B cell (primary cell): ENCODE measurements around the gene CCDC183. TPM values are rescaled to one million over a fixed set of nuclear protein-coding genes. Genes with fewer than 3 reads are reported as not detected.

Experiments
- ATAC-seq: fragments of 200-7000 bp; cut with Tn5 transposase; one replicate; pipeline ENCODE4 v1.10.0; 2021; ENCODE audit warnings: low read depth, mild to moderate bottlenecking, moderate number of reproducible peaks, moderate library complexity
- CTCF ChIA-PET: fragments of 350-600 bp; sonication (Branson Sonifier 250); formaldehyde crosslinking; loops from one replicate; lab custom pipeline; 2021; ENCODE audit warnings: antibody characterized with exemption, inconsistent platforms; lab: Charles Lee
- POLR2A ChIA-PET: fragments of 350-600 bp; sonication (Branson Sonifier 250); formaldehyde crosslinking; loops from one replicate; lab custom pipeline; 2021; ENCODE audit warnings: antibody characterized with exemption; lab: Charles Lee
- DNase-seq: peaks from one replicate; pipeline ENCODE4 v3.0.0; 2013
- H2AFZ ChIP-seq: 2 replicates; pipeline ENCODE4 v1.6.1; 2012; ENCODE audit warnings: mild to moderate bottlenecking, low read depth, low read length; ENCODE audit not compliant: insufficient read depth, poor library complexity, severe bottlenecking
- H3K27ac ChIP-seq, 2 donors: 1 replicate in 1 of 2; 2 replicates in 1 of 2; pipeline ENCODE4 v1.5.1; 2012 to 2013; ENCODE audit warnings: low read length in 2 of 2, mild to moderate bottlenecking in 2 of 2, moderate library complexity in 1 of 2
- H3K27me3 ChIP-seq, 4 experiments: fragments of 200-600 bp in 1 of 4; sonication (generic) in 1 of 4; replicated peaks in 1 of 4; 1 replicate in 2 of 4; 2 replicates in 2 of 4; pipeline versions ENCODE4 v1.6.1 to v1.7.0; 2013 to 2016; ENCODE audit warnings: low read length in 3 of 4, mild to moderate bottlenecking in 2 of 4, mixed read lengths in 1 of 4, moderate library complexity in 1 of 4; ENCODE audit not compliant: insufficient read depth in 4 of 4, control insufficient read depth in 3 of 4; ENCODE audit errors: control extremely low read depth in 1 of 4
- H3K36me3 ChIP-seq, 2 experiments: replicated peaks in 1 of 2; 1 replicate in 1 of 2; 2 replicates in 1 of 2; pipeline versions ENCODE4 v1.6.1 to v1.7.1; 2013; ENCODE audit warnings: low read length in 1 of 2; ENCODE audit not compliant: insufficient read depth in 2 of 2, control insufficient read depth in 1 of 2; ENCODE audit errors: control extremely low read depth in 1 of 2, extremely low read depth in 1 of 2
- H3K4me1 ChIP-seq, 2 donors: fragments of 200-600 bp in 1 of 2; sonication (generic) in 1 of 2; 1 replicate in 1 of 2; 2 replicates in 1 of 2; pipeline versions ENCODE4 v1.5.1 to v1.6.1; 2013 to 2017; ENCODE audit warnings: low read length in 2 of 2; ENCODE audit not compliant: control insufficient read depth in 2 of 2, insufficient read depth in 2 of 2
- H3K4me2 ChIP-seq: replicated peaks from 2 replicates; pipeline ENCODE3; 2012; ENCODE audit warnings: mild to moderate bottlenecking, low read depth, low read length; ENCODE audit not compliant: poor library complexity, severe bottlenecking
- H3K4me3 ChIP-seq, 5 experiments: fragments of 200-600 bp in 1 of 5; sonication (generic) in 1 of 5; 1 replicate in 3 of 5; 2 replicates in 2 of 5; pipeline versions ENCODE4 v1.5.1 to v1.7.0; 2011 to 2016; ENCODE audit warnings: low read length in 4 of 5, mild to moderate bottlenecking in 4 of 5, low read depth in 2 of 5, control low read depth in 1 of 5, moderate library complexity in 1 of 5; ENCODE audit not compliant: insufficient read depth in 1 of 5; ENCODE audit errors: control extremely low read depth in 1 of 5, extremely low read depth in 1 of 5
- H3K79me2 ChIP-seq: fragments of 200-600 bp; sonication (generic); one replicate; pipeline ENCODE4 v1.6.0; 2016; ENCODE audit warnings: low read length; ENCODE audit not compliant: control insufficient read depth, insufficient read depth
- H3K9ac ChIP-seq: fragments of 200-600 bp; sonication (generic); 2 replicates; pipeline ENCODE4 v1.6.1; 2017; ENCODE audit warnings: mild to moderate bottlenecking, low read length, moderate library complexity
- H3K9me3 ChIP-seq, 3 donors: one replicate each; pipeline versions ENCODE4 v1.6.1 to v1.7.1; 2013; ENCODE audit warnings: low read length in 2 of 3; ENCODE audit not compliant: control insufficient read depth in 2 of 3, insufficient read depth in 1 of 3; ENCODE audit errors: control extremely low read depth in 1 of 3
- H4K20me1 ChIP-seq: 2 replicates; pipeline ENCODE4 v1.6.0; 2012; ENCODE audit warnings: mild to moderate bottlenecking, low read length; ENCODE audit not compliant: insufficient read depth, control insufficient read depth, poor library complexity, severe bottlenecking
- H3K27ac Mint-ChIP-seq: one replicate; pipeline ENCODE4 v1.8.0; 2021; ENCODE audit warnings: mixed read lengths
- H3K27me3 Mint-ChIP-seq: one replicate; pipeline ENCODE4 v1.8.0; 2021; ENCODE audit warnings: mixed read lengths
- H3K4me1 Mint-ChIP-seq: one replicate; pipeline ENCODE4 v1.8.0; 2021; ENCODE audit warnings: mixed read lengths
- H3K4me3 Mint-ChIP-seq: one replicate; pipeline ENCODE4 v1.8.0; 2021; ENCODE audit warnings: mixed read lengths
- H3K9me3 Mint-ChIP-seq: one replicate; pipeline ENCODE4 v1.8.0; 2022; ENCODE audit warnings: mixed read lengths; ENCODE audit not compliant: insufficient read depth
- CTCF ChIP-seq: fragments of 200-600 bp; IDR thresholded peaks from one replicate; pipeline ENCODE4 v1.8.0; 2022; ENCODE audit warnings: antibody characterized with exemption, mild to moderate bottlenecking
- EZH2 ChIP-seq: IDR thresholded peaks from 2 replicates; pipeline ENCODE4 v1.6.1; 2012; ENCODE audit warnings: borderline replicate concordance, low read depth, mild to moderate bottlenecking, moderate library complexity, low read length; ENCODE audit not compliant: insufficient read depth, poor library complexity, severe bottlenecking
- WGBS: methylation state at CpG from one replicate; pipeline ENCODE4 v1.1.5; 2013; ENCODE audit warnings: missing lambda C conversion rate; ENCODE audit not compliant: insufficient coverage; 5-methylcytosine and 5-hydroxymethylcytosine counted together
- intact Hi-C: fragments of 100-400 bp; cut with micrococcal nuclease; formaldehyde crosslinking; loops from one replicate; pipeline ENCODE4 v1.10.0; 2022
- polyA plus RNA-seq: library from polyadenylated mRNA; depleted of rRNA; stranded (reverse); fragments of >200 nt; gene quantifications from 2 replicates; pipeline ENCODE4 v1.2.3, GENCODE V29; 2012
- total RNA-seq, 2 donors: library from RNA; stranded (reverse); fragments of 120-200 nt in 1 of 2; gene quantifications; 1 replicate in 1 of 2; 2 replicates in 1 of 2; pipeline versions ENCODE4 v1.2.3 to v1.2.4, GENCODE V29; 2013 to 2022

Gene CCDC183
- total and polyA plus RNA-seq, 2 donors (not counting 1 experiment from before 2014, with no cell fraction given) = 1.8 to 4.9 TPM

- TF ChIP-seq EZH2 = no peak
- no peak for TF ChIP-seq CTCF
Measured at GRCh38 chr9:136799079-136799853, 3.1 kb downstream of the CCDC183 start.

More at GRCh38 chr9:136799079-136799853, 3.1 kb downstream of the CCDC183 start:
- CTCF ChIA-PET = interaction anchor here (0.8 to 1.7 kb wide), 5 partner anchors 12 to 249 kb away, joined by 3 to 6 read pairs (median 3); no protein-coding TSS in a partner anchor
- DNase-seq (peak; percentile 33), ATAC-seq (no peak)
- Histone ChIP-seq H4K20me1 (no peaks in the 10 kb centered on the region), H3K27ac (no peak overlapping the region), H3K27me3 (peaks cover 0 to 25% (median 11%) of the 10 kb centered on the region in 4 experiments), H3K9me3 (no peaks in the 10 kb centered on the region), H3K36me3 (no peaks in the 10 kb centered on the region), H3K9ac (peak overlapping the region; percentile 73), H3K4me1 (peaks cover 20 to 30% of the 10 kb centered on the region in 2 donors), H3K79me2 (peaks cover 4% of the 10 kb centered on the region), H2AFZ (peak overlapping the region; percentile 76), H3K4me2 (peak overlapping the region; percentile 99), H3K4me3 (peak overlapping the region in 4 of 5 experiments; percentile 58 to 81 (median 65))
- no peak overlapping the region for H3K27ac Mint-ChIP-seq
- peaks cover 6% of the 10 kb centered on the region for H3K27me3 Mint-ChIP-seq
- H3K9me3 Mint-ChIP-seq = no peaks in the 10 kb centered on the region
- POLR2A ChIA-PET = interaction anchor here (0.6 to 1.2 kb wide), 5 partner anchors 12 to 277 kb away, joined by 3 to 7 read pairs (median 3); no protein-coding TSS in a partner anchor
- intact Hi-C loops = loop anchor here (10.0 kb wide), 1 partner anchor 656 kb away; the partner anchor contains the start of gene NSMF
- H3K4me3 Mint-ChIP-seq = peak overlapping the region; percentile 80
- WGBS = 20% methylated on average over 34 of the region's 35 CpGs
- H3K4me1 Mint-ChIP-seq = peaks cover 18% of the 10 kb centered on the region
